HG02938 (cell line): Measurements from ENCODE around the gene DGLUCY.
"Not testable (repeated sequence)": the region's sequence is repeated elsewhere in the genome, so short reads cannot be mapped to it uniquely, and the experiment has no call there.

Experiments used
- ATAC-seq: cut with Tn5 transposase; IDR thresholded peaks from one replicate; pipeline ENCODE4 v1.9.1; 2021; ENCODE audit warnings: mild to moderate bottlenecking, moderate library complexity; ENCODE audit not compliant: unreplicated experiment

Gene DGLUCY

GRCh38 chr14:91167380-91167770 lies 53.5 kb downstream of the DGLUCY start:
- no peak for ATAC-seq

GRCh38 chr14:91169951-91170350 lies 56.1 kb downstream of the DGLUCY start:
- ATAC-seq: no peak

- no peak for ATAC-seq
Measured at GRCh38 chr14:91170504-91171121, 56.7 kb downstream of the DGLUCY start.

- ATAC-seq: no peak
Measured at GRCh38 chr14:91171291-91171690, 57.4 kb downstream of the DGLUCY start.

- no peak for ATAC-seq
Measured at GRCh38 chr14:91173221-91173670, 59.4 kb downstream of the DGLUCY start.

GRCh38 chr14:91173904-91174303 lies 60.0 kb downstream of the DGLUCY start:
- ATAC-seq: no peak

GRCh38 chr14:91175291-91176201 lies 61.7 kb downstream of the DGLUCY start:
- no peak for ATAC-seq

- ATAC-seq: no peak
Measured at GRCh38 chr14:91177073-91178034, 63.5 kb downstream of the DGLUCY start.

GRCh38 chr14:91180611-91181010 lies 66.7 kb downstream of the DGLUCY start:
- ATAC-seq: no peak

- ATAC-seq: not testable (repeated sequence)
Measured at GRCh38 chr14:91182753-91183152, 68.9 kb downstream of the DGLUCY start.

GRCh38 chr14:91184559-91184958 lies 70.7 kb downstream of the DGLUCY start:
- no peak for ATAC-seq

- no peak for ATAC-seq
Measured at GRCh38 chr14:91185721-91186120, 71.8 kb downstream of the DGLUCY start.

- no peak for ATAC-seq
Measured at GRCh38 chr14:91186515-91187066, 72.7 kb downstream of the DGLUCY start.

- ATAC-seq: no peak
Measured at GRCh38 chr14:91187271-91187670, 73.4 kb downstream of the DGLUCY start.

GRCh38 chr14:91190853-91191252 lies 77.0 kb downstream of the DGLUCY start:
- no peak for ATAC-seq

- ATAC-seq: no peak
Measured at GRCh38 chr14:91193069-91193468, 79.2 kb downstream of the DGLUCY start.

- no peak for ATAC-seq
Measured at GRCh38 chr14:91195881-91196280, 82.0 kb downstream of the DGLUCY start.

- no peak for ATAC-seq
Measured at GRCh38 chr14:91197631-91198030, 83.8 kb downstream of the DGLUCY start.

GRCh38 chr14:91200802-91201201 lies 86.9 kb downstream of the DGLUCY start:
- not testable (repeated sequence) for ATAC-seq

- ATAC-seq: no peak
Measured at GRCh38 chr14:91202234-91202974, 88.5 kb downstream of the DGLUCY start.
